ENCODE results near the gene JMJD4. TPM values are rescaled to one million over a fixed set of nuclear protein-coding genes. Genes with fewer than 3 reads are reported as not detected.

JMJD4 gene
- total and polyA plus RNA-seq, 2 donors (not counting 3 experiments of a cell fraction or from before 2014, with no cell fraction given): 17.3 to 31.2 TPM

DNA sequence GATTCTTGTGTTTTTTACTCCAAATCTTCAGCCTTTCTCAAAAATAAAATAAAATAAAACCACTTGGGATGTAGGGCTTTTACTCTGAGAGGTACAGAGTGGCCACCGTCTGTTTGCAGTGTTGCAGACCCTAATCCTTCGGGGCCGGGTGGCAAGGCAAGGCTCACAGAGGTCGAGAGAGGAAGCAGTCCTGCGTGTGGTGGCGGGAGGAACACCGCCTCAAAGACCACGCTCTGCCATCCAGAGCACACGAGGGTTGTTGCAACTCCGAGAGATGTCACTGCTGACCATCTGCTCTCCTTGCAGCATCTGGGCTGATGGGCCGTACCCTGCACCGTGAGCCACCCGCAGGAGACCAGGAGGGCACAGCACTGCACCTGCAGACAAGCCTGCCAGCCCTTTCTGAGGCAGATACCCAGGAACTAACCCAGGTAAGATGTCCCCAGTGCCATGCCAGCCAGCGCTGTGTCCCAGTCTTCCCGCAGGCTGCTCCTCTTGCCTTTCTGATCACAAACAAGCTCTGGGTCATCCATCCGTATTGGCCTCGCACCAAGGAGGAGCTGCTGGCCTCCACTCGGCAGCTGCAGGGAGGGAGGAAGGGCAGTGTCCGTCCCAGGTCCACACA lies 31.7 kb upstream of the JMJD4 start:
- DNase-seq (ENCODE audit: low read depth, low spot score) (no peak), FAIRE-seq (no peak)
- Histone ChIP-seq H3K4me2 (ENCODE audit: insufficient read depth, low read length) (no peak overlapping the region), H4K20me1 (replicated peaks; ENCODE audit: control insufficient read depth, extremely low read depth, insufficient read depth, low read length) (no peaks in the 10 kb centered on the region), H3K27ac (ENCODE audit: insufficient read depth, low read depth, low read length) (no peak overlapping the region), H2AFZ (ENCODE audit: low read depth, low read length) (no peak overlapping the region), H3K4me1 (ENCODE audit: control insufficient read depth, extremely low read depth, insufficient read depth, low read length) (peaks cover 4% of the 10 kb centered on the region), H3K9me1 (replicated peaks; ENCODE audit: control insufficient read depth, extremely low read depth, insufficient read depth, low read length) (no peaks in the 10 kb centered on the region), H3K9me3 (replicated peaks; ENCODE audit: control insufficient read depth, insufficient read depth, low read length) (no peaks in the 10 kb centered on the region), H3K27me3 (ENCODE audit: control insufficient read depth in 2 of 2, insufficient read depth in 2 of 2, low read length in 2 of 2) (no peaks in the 10 kb centered on the region), H3K9ac (replicated peaks; ENCODE audit: extremely low read depth, insufficient read depth, low read length) (no peak overlapping the region), H3K36me3 (ENCODE audit: control insufficient read depth in 2 of 2, extremely low read depth in 1 of 2, insufficient read depth in 2 of 2, low read length in 2 of 2) (peaks cover 0 to 22% of the 10 kb centered on the region in 2 experiments), H3K4me3 (replicated peaks in 1 of 3; ENCODE audit: insufficient read depth in 1 of 3, low read depth in 1 of 3, low read length in 3 of 3) (no peak overlapping the region), H3K79me2 (ENCODE audit: control insufficient read depth, insufficient read depth, low read length) (no peaks in the 10 kb centered on the region)
- BruUV-seq (replicated peaks): no TSS peak
- ChIA-PET CTCF (no interaction called here), POLR2A (no interaction called here)
- dilution Hi-C loops (cut with MboI; ENCODE audit: extremely low pct_ligation_motif_present, low sequenced_read_pairs): no loop called here
- intact Hi-C loops (cut with micrococcal nuclease): no loop called here
- TF ChIP-seq JUN (IDR thresholded peaks at IDR 0.05; ENCODE audit: borderline replicate concordance, insufficient read depth, insufficient read length, low read depth) (no peak), CTCF (IDR thresholded peaks at IDR 0.05; ENCODE audit: extremely low read depth in 1 of 2, insufficient read depth in 1 of 2, low read depth in 1 of 2, low read length in 2 of 2) (no peak), POLR2A (IDR thresholded peaks at IDR 0.05; ENCODE audit: low read depth, low read length) (no peak), POLR2AphosphoS5 (IDR thresholded peaks at IDR 0.05; ENCODE audit: insufficient read depth, low read depth, low read length) (no peak), MYC (IDR thresholded peaks at IDR 0.05; ENCODE audit: low read depth, low read length) (no peak), EZH2 (IDR thresholded peaks at IDR 0.05; ENCODE audit: borderline replicate concordance, low read depth, low read length, severe bottlenecking) (no peak), GATA2 (IDR thresholded peaks at IDR 0.05; ENCODE audit: insufficient read depth, insufficient read length, low read depth, low read length) (no peak), FOS (IDR thresholded peaks at IDR 0.05; ENCODE audit: borderline replicate concordance, insufficient read depth, low read length) (no peak)
- TF ChIP-seq, protein P1, sequence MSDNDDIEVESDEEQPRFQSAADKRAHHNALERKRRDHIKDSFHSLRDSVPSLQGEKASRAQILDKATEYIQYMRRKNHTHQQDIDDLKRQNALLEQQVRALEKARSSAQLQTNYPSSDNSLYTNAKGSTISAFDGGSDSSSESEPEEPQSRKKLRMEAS (IDR thresholded peaks at IDR 0.05; ENCODE audit: insufficient read depth, insufficient read length): no peak

All from endothelial cell of umbilical vein (primary cell).